H9 (cell line): ENCODE results near the gene PDLIM3. TPM values are rescaled to one million over a fixed set of nuclear protein-coding genes. Genes with fewer than 3 reads are reported as not detected.

Experiments used
- DNase-seq: peaks from one replicate; pipeline ENCODE4 v3.0.0-alpha.2; 2017
- H2AFZ ChIP-seq: one replicate; pipeline ENCODE4 v1.6.1; 2013; ENCODE audit warnings: mild to moderate bottlenecking, low read length, control low read depth, moderate library complexity
- H2AK5ac ChIP-seq: 2 replicates; pipeline ENCODE4 v1.6.1; 2013; ENCODE audit warnings: low read length, control low read depth, mixed read lengths; ENCODE audit not compliant: insufficient read length
- H2BK120ac ChIP-seq: one replicate; pipeline ENCODE4 v1.6.1; 2013; ENCODE audit warnings: low read depth, mild to moderate bottlenecking, low read length, control low read depth, inconsistent platforms; ENCODE audit not compliant: poor library complexity, severe bottlenecking
- H2BK12ac ChIP-seq: 2 replicates; pipeline ENCODE4 v1.6.1; 2013; ENCODE audit warnings: low read length, control low read depth, mixed read lengths, low read depth; ENCODE audit not compliant: insufficient read length
- H2BK15ac ChIP-seq: 2 replicates; pipeline ENCODE4 v1.6.1; 2013; ENCODE audit warnings: low read depth, low read length, control low read depth
- H2BK20ac ChIP-seq: one replicate; pipeline ENCODE4 v1.6.1; 2013; ENCODE audit warnings: low read depth, mild to moderate bottlenecking, low read length, control low read depth, inconsistent platforms; ENCODE audit not compliant: poor library complexity, severe bottlenecking
- H2BK5ac ChIP-seq: 2 replicates; pipeline ENCODE4 v1.6.1; 2013; ENCODE audit warnings: low read length, control low read depth, mixed read lengths; ENCODE audit not compliant: insufficient read length
- H3K14ac ChIP-seq: 2 replicates; pipeline ENCODE4 v1.6.1; 2013; ENCODE audit warnings: low read length, control low read depth; ENCODE audit not compliant: insufficient read depth
- H3K18ac ChIP-seq: 2 replicates; pipeline ENCODE4 v1.6.1; 2013; ENCODE audit warnings: low read depth, mild to moderate bottlenecking, mixed read lengths, low read length, control low read depth; ENCODE audit not compliant: insufficient read length
- H3K23ac ChIP-seq: 2 replicates; pipeline ENCODE4 v1.6.1; 2013; ENCODE audit warnings: low read length, control low read depth, mixed read lengths, low read depth; ENCODE audit not compliant: insufficient read length
- H3K23me2 ChIP-seq: 2 replicates; pipeline ENCODE4 v1.6.1; 2013; ENCODE audit warnings: low read depth, mild to moderate bottlenecking, mixed read lengths, low read length, control low read depth; ENCODE audit not compliant: insufficient read length, poor library complexity, severe bottlenecking
- H3K27ac ChIP-seq: 2 replicates; pipeline ENCODE4 v1.5.1; 2013; ENCODE audit warnings: low read length, control low read depth, mixed read lengths, low read depth; ENCODE audit not compliant: insufficient read length
- H3K27me3 ChIP-seq: 2 replicates; pipeline ENCODE4 v1.6.1; 2013; ENCODE audit warnings: low read length, control low read depth, inconsistent platforms; ENCODE audit not compliant: insufficient read depth
- H3K4ac ChIP-seq: 2 replicates; pipeline ENCODE4 v1.6.1; 2013; ENCODE audit warnings: low read depth, mild to moderate bottlenecking, control low read depth, inconsistent platforms, low read length, moderate library complexity
- H3K4me1 ChIP-seq: 2 replicates; pipeline ENCODE4 v1.6.1; 2013; ENCODE audit warnings: low read length, control low read depth, inconsistent platforms; ENCODE audit not compliant: insufficient read depth
- H3K4me2 ChIP-seq: 2 replicates; pipeline ENCODE4 v1.6.1; 2013; ENCODE audit warnings: low read length, control low read depth, mixed read lengths; ENCODE audit not compliant: insufficient read length, insufficient read depth
- H3K56ac ChIP-seq: 2 replicates; pipeline ENCODE4 v1.6.1; 2013; ENCODE audit warnings: low read depth, mild to moderate bottlenecking, mixed read lengths, low read length, control low read depth; ENCODE audit not compliant: insufficient read length
- H3K79me1 ChIP-seq: 2 replicates; pipeline ENCODE4 v1.6.1; 2013; ENCODE audit warnings: low read depth, mild to moderate bottlenecking, moderate library complexity, low read length, control low read depth, inconsistent platforms; ENCODE audit not compliant: insufficient read depth, poor library complexity, severe bottlenecking
- H3K79me2 ChIP-seq: 2 replicates; pipeline ENCODE4 v1.6.1; 2013; ENCODE audit warnings: low read length, control low read depth, inconsistent platforms; ENCODE audit not compliant: insufficient read depth
- H3K9ac ChIP-seq: 2 replicates; pipeline ENCODE4 v1.6.1; 2013; ENCODE audit warnings: low read length, control low read depth, mixed read lengths; ENCODE audit not compliant: insufficient read length; ENCODE audit errors: extremely low read depth
- H3K9me3 ChIP-seq: one replicate; pipeline ENCODE4 v1.6.1; 2013; ENCODE audit warnings: low read depth, low read length, inconsistent platforms; ENCODE audit not compliant: control insufficient read depth
- H3T11ph ChIP-seq: one replicate; pipeline ENCODE4 v1.6.1; 2013; ENCODE audit warnings: mild to moderate bottlenecking, low read length, control low read depth, inconsistent platforms
- H4K20me1 ChIP-seq: one replicate; pipeline ENCODE4 v1.6.1; 2013; ENCODE audit not compliant: control insufficient read depth, insufficient read length, insufficient read depth
- H4K5ac ChIP-seq: 2 replicates; pipeline ENCODE4 v1.6.1; 2013; ENCODE audit warnings: low read depth, mild to moderate bottlenecking, mixed read lengths, low read length, control low read depth; ENCODE audit not compliant: insufficient read length
- H4K8ac ChIP-seq: replicated peaks from 2 replicates; pipeline ENCODE4 v1.6.1; 2013; ENCODE audit warnings: low read length, control low read depth, mixed read lengths, low read depth; ENCODE audit not compliant: insufficient read length
- H4K91ac ChIP-seq: 2 replicates; pipeline ENCODE4 v1.6.1; 2013; ENCODE audit warnings: low read depth, mild to moderate bottlenecking, moderate library complexity, mixed read lengths, low read length, control low read depth; ENCODE audit not compliant: insufficient read length
- H3K27ac Mint-ChIP-seq, 3 experiments: 2 replicates in 2 of 3; 3 replicates in 1 of 3; pipeline ENCODE4 v1.8.0; 2020 to 2021; ENCODE audit warnings: mixed read lengths in 3 of 3, mild to moderate bottlenecking in 1 of 3, moderate library complexity in 1 of 3
- H3K27me3 Mint-ChIP-seq: 2 replicates; pipeline ENCODE4 v1.8.0; 2021; ENCODE audit warnings: low read depth, mild to moderate bottlenecking, moderate library complexity, mixed read lengths
- H3K36me3 Mint-ChIP-seq, 3 experiments: 2 replicates in 2 of 3; 3 replicates in 1 of 3; pipeline ENCODE4 v1.8.0; 2020 to 2021; ENCODE audit warnings: low read depth in 3 of 3, mixed read lengths in 3 of 3; ENCODE audit not compliant: insufficient read depth in 1 of 3
- H3K4me1 Mint-ChIP-seq, 2 experiments: 2 replicates each; pipeline ENCODE4 v1.8.0; 2020; ENCODE audit warnings: mixed read lengths in 2 of 2
- H3K4me3 Mint-ChIP-seq, 2 experiments: 2 replicates in 1 of 2; 3 replicates in 1 of 2; pipeline ENCODE4 v1.8.0; 2020 to 2021; ENCODE audit warnings: mild to moderate bottlenecking in 2 of 2, mixed read lengths in 2 of 2, moderate library complexity in 1 of 2
- H3K9me3 Mint-ChIP-seq, 2 experiments: 2 replicates in 1 of 2; 3 replicates in 1 of 2; pipeline ENCODE4 v1.8.0; 2020; ENCODE audit warnings: mild to moderate bottlenecking in 2 of 2, mixed read lengths in 2 of 2, moderate library complexity in 1 of 2
- CTCF ChIP-seq: fragments of 200-600 bp; sonication (generic); conservative IDR thresholded peaks from 3 replicates; pipeline ENCODE4 v1.8.0; 2021; ENCODE audit warnings: antibody characterized with exemption, mild to moderate bottlenecking
- WGBS: extraction: QIAGEN DNeasy Blood & Tissue Kit; methylation state at CpG from one replicate; pipeline ENCODE4 v1.1.7; 2013; ENCODE audit warnings: missing lambda C conversion rate, low lambda C conversion rate, mixed read lengths; ENCODE audit not compliant: insufficient read length; ENCODE audit errors: extremely low coverage; 5-methylcytosine and 5-hydroxymethylcytosine counted together
- total RNA-seq: library from RNA; stranded (reverse); gene quantifications from 2 replicates; pipeline ENCODE4 v1.2.1, GENCODE V29; 2021

The PDLIM3 gene
- total RNA-seq, 1 experiment from 2014 or later: 12.0 TPM

GRCh38 chr4:185562531-185562930, 27.2 kb upstream of the PDLIM3 start:
- Histone ChIP-seq H2BK5ac (no peak overlapping the region), H4K8ac (no peak overlapping the region), H4K20me1 (no peaks in the 10 kb centered on the region), H3K14ac (no peak overlapping the region), H3K27me3 (no peaks in the 10 kb centered on the region), H3K23ac (no peak overlapping the region), H4K5ac (no peak overlapping the region), H2BK12ac (no peak overlapping the region), H3K23me2 (no peaks in the 10 kb centered on the region), H3K56ac (no peak overlapping the region), H2BK15ac (no peak overlapping the region), H3K27ac (no peak overlapping the region), H3K18ac (no peak overlapping the region), H2AFZ (no peak overlapping the region), H3T11ph (no peak overlapping the region), H2BK120ac (no peak overlapping the region), H3K4ac (no peak overlapping the region), H3K9me3 (no peaks in the 10 kb centered on the region), H3K4me1 (no peaks in the 10 kb centered on the region; the same call in 1 of the 2 replicates), H2AK5ac (no peak overlapping the region), H3K9ac (no peak overlapping the region), H3K4me2 (no peak overlapping the region), H3K79me2 (no peaks in the 10 kb centered on the region), H3K79me1 (no peaks in the 10 kb centered on the region), H2BK20ac (no peak overlapping the region), H4K91ac (no peak overlapping the region)
- Mint-ChIP-seq H3K4me1 (peaks cover 16 to 32% of the 10 kb centered on the region in 2 experiments), H3K9me3 (peaks cover 9 to 10% of the 10 kb centered on the region in 2 experiments; a peak in 3 of 5 replicates), H3K4me3 (no peak overlapping the region), H3K27me3 (peaks cover 2% of the 10 kb centered on the region; the same call in 1 of the 2 replicates), H3K36me3 (peaks cover 6 to 25% (median 8%) of the 10 kb centered on the region in 3 experiments; a peak in 6 of 7 replicates), H3K27ac (no peak overlapping the region)
- no CpG with 5 or more reads among the region's 3 CpGs for WGBS
- no peak for DNase-seq
- no peak for TF ChIP-seq CTCF
